ENCODE measurements around the gene TK1. TPM values are rescaled to one million over a fixed set of nuclear protein-coding genes. Genes with fewer than 3 reads are reported as not detected.
"Not testable (repeated sequence)": the region's sequence is repeated elsewhere in the genome, so short reads cannot be mapped to it uniquely, and the experiment has no call there.

The TK1 gene
- total RNA-seq, 1 experiment from 2014 or later, result 179 TPM

GRCh38 chr17:78154903-78155811 is 31.7 kb downstream of the TK1 start:
- no peak for DNase-seq (ENCODE audit: low read depth)

- DNase-seq (ENCODE audit: low read depth), result no peak
Measured at GRCh38 chr17:78151514-78152008, 35.3 kb downstream of the TK1 start.

- DNase-seq (ENCODE audit: low read depth), result no peak
Measured at GRCh38 chr17:78148286-78149016, 38.4 kb downstream of the TK1 start.

GRCh38 chr17:78147315-78147998 is 39.4 kb downstream of the TK1 start:
- DNase-seq (ENCODE audit: low read depth), result no peak

GRCh38 chr17:78146881-78147280 is 40.0 kb downstream of the TK1 start:
- no peak for DNase-seq (ENCODE audit: low read depth)

- no peak for DNase-seq (ENCODE audit: low read depth)
Measured at GRCh38 chr17:78146471-78146869, 40.4 kb downstream of the TK1 start.

- DNase-seq (ENCODE audit: low read depth), result no peak
Measured at GRCh38 chr17:78144736-78145641, 41.9 kb downstream of the TK1 start.

- DNase-seq (ENCODE audit: low read depth), result peak; percentile 48
Measured at GRCh38 chr17:78144147-78144719, 42.6 kb downstream of the TK1 start.

- DNase-seq (ENCODE audit: low read depth), result no peak
Measured at GRCh38 chr17:78143214-78144146, 43.4 kb downstream of the TK1 start.

- peak; percentile 67 for DNase-seq (ENCODE audit: low read depth)
Measured at GRCh38 chr17:78142119-78142861, 44.6 kb downstream of the TK1 start.

- no peak for DNase-seq (ENCODE audit: low read depth)
Measured at GRCh38 chr17:78141437-78142118, 45.3 kb downstream of the TK1 start.

- peak; percentile 34 for DNase-seq (ENCODE audit: low read depth)
Measured at GRCh38 chr17:78140169-78141051, 46.4 kb downstream of the TK1 start.

- DNase-seq (ENCODE audit: low read depth), result not testable (repeated sequence)
Measured at GRCh38 chr17:78139861-78140168, 47.0 kb downstream of the TK1 start.

- DNase-seq (ENCODE audit: low read depth), result no peak
Measured at GRCh38 chr17:78138204-78139060, 48.4 kb downstream of the TK1 start.

GRCh38 chr17:78137392-78138203 is 49.3 kb downstream of the TK1 start:
- no peak for DNase-seq (ENCODE audit: low read depth)

Measured in LHCN-M2 (cell line).